Measurements from ENCODE around the gene ABCG4.
A peak's percentile ranks its signal among the peaks of the same experiment; 100 is the strongest.

Gene ABCG4

GRCh38 chr11:119148720-119149017 is 183 bp upstream of the ABCG4 start:
- no peaks in the 10 kb centered on the region for H3K36me3 Mint-ChIP-seq (ENCODE audit: insufficient read depth)
- H3K27me3 Mint-ChIP-seq: peaks cover 52% of the 10 kb centered on the region
- no peak for ATAC-seq (replicated peaks; ENCODE audit: extremely low read depth, poor library complexity, severe bottlenecking)
- no peak for DNase-seq (ENCODE audit: low spot score in 2 of 2)
- H3K9me3 Mint-ChIP-seq: no peaks in the 10 kb centered on the region
- H3K27ac Mint-ChIP-seq (ENCODE audit: low read depth): no peak overlapping the region
- H3K4me1 Mint-ChIP-seq: peaks cover 11% of the 10 kb centered on the region
- peak overlapping the region; percentile 53 for H3K4me3 Mint-ChIP-seq

GRCh38 chr11:119149786-119150275 is 979 bp downstream of the ABCG4 start:
- peaks cover 11% of the 10 kb centered on the region for H3K4me1 Mint-ChIP-seq
- no peaks in the 10 kb centered on the region for H3K36me3 Mint-ChIP-seq (ENCODE audit: insufficient read depth)
- no peak for DNase-seq (ENCODE audit: low spot score in 2 of 2)
- peaks cover 60% of the 10 kb centered on the region for H3K27me3 Mint-ChIP-seq
- no peaks in the 10 kb centered on the region for H3K9me3 Mint-ChIP-seq
- ATAC-seq (replicated peaks; ENCODE audit: extremely low read depth, poor library complexity, severe bottlenecking): no peak
- H3K27ac Mint-ChIP-seq (ENCODE audit: low read depth): no peak overlapping the region
- peak overlapping the region; percentile 21 for H3K4me3 Mint-ChIP-seq

- Mint-ChIP-seq H3K27me3 (peaks cover 60% of the 10 kb centered on the region), H3K4me1 (peaks cover 11% of the 10 kb centered on the region), H3K27ac (ENCODE audit: low read depth) (no peak overlapping the region), H3K36me3 (ENCODE audit: insufficient read depth) (no peaks in the 10 kb centered on the region), H3K4me3 (no peak overlapping the region), H3K9me3 (no peaks in the 10 kb centered on the region)
- ATAC-seq (replicated peaks; ENCODE audit: extremely low read depth, poor library complexity, severe bottlenecking) (no peak), DNase-seq (ENCODE audit: low spot score in 2 of 2) (no peak)
These were observed 3.2 kb downstream of the ABCG4 start for GRCh38 chr11:119152043-119152442.

GRCh38 chr11:119152604-119153003 is 3.8 kb downstream of the ABCG4 start:
- Mint-ChIP-seq H3K4me1 (peaks cover 8% of the 10 kb centered on the region), H3K9me3 (no peaks in the 10 kb centered on the region), H3K4me3 (no peak overlapping the region), H3K27me3 (peaks cover 54% of the 10 kb centered on the region), H3K36me3 (ENCODE audit: insufficient read depth) (no peaks in the 10 kb centered on the region), H3K27ac (ENCODE audit: low read depth) (no peak overlapping the region)
- no peak for DNase-seq (ENCODE audit: low spot score in 2 of 2)
- ATAC-seq (replicated peaks; ENCODE audit: extremely low read depth, poor library complexity, severe bottlenecking): no peak

- Mint-ChIP-seq H3K9me3 (no peaks in the 10 kb centered on the region), H3K4me3 (no peak overlapping the region), H3K36me3 (ENCODE audit: insufficient read depth) (no peaks in the 10 kb centered on the region), H3K27me3 (peaks cover 48% of the 10 kb centered on the region), H3K4me1 (peaks cover 2% of the 10 kb centered on the region), H3K27ac (ENCODE audit: low read depth) (no peak overlapping the region)
- DNase-seq (ENCODE audit: low spot score in 2 of 2) (no peak), ATAC-seq (replicated peaks; ENCODE audit: extremely low read depth, poor library complexity, severe bottlenecking) (no peak)
These were observed 4.4 kb downstream of the ABCG4 start for GRCh38 chr11:119153049-119153818.

GRCh38 chr11:119154178-119154577 is 5.3 kb downstream of the ABCG4 start:
- ATAC-seq (replicated peaks; ENCODE audit: extremely low read depth, poor library complexity, severe bottlenecking): no peak
- H3K36me3 Mint-ChIP-seq (ENCODE audit: insufficient read depth): no peaks in the 10 kb centered on the region
- no peak overlapping the region for H3K27ac Mint-ChIP-seq (ENCODE audit: low read depth)
- H3K4me1 Mint-ChIP-seq: no peaks in the 10 kb centered on the region
- H3K9me3 Mint-ChIP-seq: no peaks in the 10 kb centered on the region
- H3K4me3 Mint-ChIP-seq: no peak overlapping the region
- H3K27me3 Mint-ChIP-seq: peaks cover 45% of the 10 kb centered on the region
- DNase-seq (ENCODE audit: low spot score in 2 of 2): no peak

GRCh38 chr11:119155733-119156492 is 7.1 kb downstream of the ABCG4 start:
- ATAC-seq (replicated peaks; ENCODE audit: extremely low read depth, poor library complexity, severe bottlenecking): no peak
- Mint-ChIP-seq H3K36me3 (ENCODE audit: insufficient read depth) (no peaks in the 10 kb centered on the region), H3K27me3 (peaks cover 45% of the 10 kb centered on the region), H3K4me1 (no peaks in the 10 kb centered on the region), H3K9me3 (no peaks in the 10 kb centered on the region), H3K4me3 (no peak overlapping the region), H3K27ac (ENCODE audit: low read depth) (no peak overlapping the region)
- no peak for DNase-seq (ENCODE audit: low spot score in 2 of 2)

- peaks cover 45% of the 10 kb centered on the region for H3K27me3 Mint-ChIP-seq
- no peak overlapping the region for H3K4me3 Mint-ChIP-seq
- ATAC-seq (replicated peaks; ENCODE audit: extremely low read depth, poor library complexity, severe bottlenecking): no peak
These were observed 7.6 kb downstream of the ABCG4 start for GRCh38 chr11:119156496-119156895.

GRCh38 chr11:119157063-119157462 is 8.2 kb downstream of the ABCG4 start:
- ATAC-seq (replicated peaks; ENCODE audit: extremely low read depth, poor library complexity, severe bottlenecking) (no peak), DNase-seq (ENCODE audit: low spot score in 2 of 2) (no peak)
- Mint-ChIP-seq H3K9me3 (no peaks in the 10 kb centered on the region), H3K36me3 (ENCODE audit: insufficient read depth) (no peaks in the 10 kb centered on the region), H3K4me3 (no peak overlapping the region), H3K27ac (ENCODE audit: low read depth) (no peak overlapping the region), H3K27me3 (peaks cover 45% of the 10 kb centered on the region), H3K4me1 (no peaks in the 10 kb centered on the region)

More at GRCh38 chr11:119156496-119156895, 7.6 kb downstream of the ABCG4 start:
- H3K9me3 Mint-ChIP-seq: no peaks in the 10 kb centered on the region
- H3K27ac Mint-ChIP-seq (ENCODE audit: low read depth): no peak overlapping the region
- H3K4me1 Mint-ChIP-seq: no peaks in the 10 kb centered on the region
- no peak for DNase-seq (ENCODE audit: low spot score in 2 of 2)
- no peaks in the 10 kb centered on the region for H3K36me3 Mint-ChIP-seq (ENCODE audit: insufficient read depth)

- Mint-ChIP-seq H3K4me1 (no peaks in the 10 kb centered on the region), H3K27ac (ENCODE audit: low read depth) (no peak overlapping the region), H3K36me3 (ENCODE audit: insufficient read depth) (no peaks in the 10 kb centered on the region), H3K4me3 (no peak overlapping the region), H3K27me3 (peaks cover 31% of the 10 kb centered on the region), H3K9me3 (no peaks in the 10 kb centered on the region)
- DNase-seq (ENCODE audit: low spot score in 2 of 2): no peak
- no peak for ATAC-seq (replicated peaks; ENCODE audit: extremely low read depth, poor library complexity, severe bottlenecking)
These were observed 9.6 kb downstream of the ABCG4 start for GRCh38 chr11:119158467-119158866.

GRCh38 chr11:119160151-119160550 is 11.3 kb downstream of the ABCG4 start:
- Mint-ChIP-seq H3K9me3 (no peaks in the 10 kb centered on the region), H3K4me3 (no peak overlapping the region)
- no peak for ATAC-seq (replicated peaks; ENCODE audit: extremely low read depth, poor library complexity, severe bottlenecking)

GRCh38 chr11:119161871-119162270 is 13.0 kb downstream of the ABCG4 start:
- Mint-ChIP-seq H3K27me3 (no peaks in the 10 kb centered on the region), H3K9me3 (no peaks in the 10 kb centered on the region), H3K4me1 (no peaks in the 10 kb centered on the region), H3K27ac (ENCODE audit: low read depth) (no peak overlapping the region), H3K4me3 (no peak overlapping the region), H3K36me3 (ENCODE audit: insufficient read depth) (no peaks in the 10 kb centered on the region)
- no peak for ATAC-seq (replicated peaks; ENCODE audit: extremely low read depth, poor library complexity, severe bottlenecking)
- no peak for DNase-seq (ENCODE audit: low spot score in 2 of 2)

More at GRCh38 chr11:119160151-119160550, 11.3 kb downstream of the ABCG4 start:
- DNase-seq (ENCODE audit: low spot score in 2 of 2): no peak
- peaks cover 16% of the 10 kb centered on the region for H3K27me3 Mint-ChIP-seq
- H3K27ac Mint-ChIP-seq (ENCODE audit: low read depth): no peak overlapping the region
- no peaks in the 10 kb centered on the region for H3K36me3 Mint-ChIP-seq (ENCODE audit: insufficient read depth)
- H3K4me1 Mint-ChIP-seq: no peaks in the 10 kb centered on the region

Data from central memory CD8-positive, alpha-beta T cell (primary cell).